HG03354 (cell line): Measurements from ENCODE around the gene FAM53C.
"Not testable (repeated sequence)": the region's sequence is repeated elsewhere in the genome, so short reads cannot be mapped to it uniquely, and the experiment has no call there.

Experiments used
- ATAC-seq: cut with Tn5 transposase; IDR thresholded peaks from one replicate; pipeline ENCODE4 v1.9.1; 2021; ENCODE audit warnings: mild to moderate bottlenecking; ENCODE audit not compliant: unreplicated experiment, poor library complexity, severe bottlenecking

FAM53C gene

DNA sequence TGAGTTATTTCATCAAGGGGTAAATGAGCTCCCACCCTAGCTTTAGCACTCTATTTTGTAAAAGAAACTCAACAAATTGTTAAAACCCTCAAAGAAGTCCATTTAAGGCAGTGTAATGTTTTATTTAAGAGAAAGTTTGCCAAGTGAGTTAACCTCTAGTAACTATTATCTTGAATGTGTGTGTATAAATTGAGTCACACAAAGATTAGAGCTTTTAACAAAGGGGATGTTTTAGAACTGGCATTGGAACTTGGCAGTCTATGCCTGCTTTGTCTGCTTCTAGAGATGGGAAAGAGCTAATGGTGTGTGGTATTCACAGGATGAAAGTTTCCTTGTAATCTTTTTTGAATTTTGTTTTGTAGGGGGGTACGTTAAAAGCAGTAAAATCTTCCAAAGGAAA is 47.6 kb downstream of the FAM53C start:
- ATAC-seq: no peak

- ATAC-seq: no peak
Observed at GRCh38 chr5:138386290-138386689, 48.2 kb downstream of the FAM53C start.

GRCh38 chr5:138389332-138389731 is 51.3 kb downstream of the FAM53C start:
- ATAC-seq: no peak

DNA sequence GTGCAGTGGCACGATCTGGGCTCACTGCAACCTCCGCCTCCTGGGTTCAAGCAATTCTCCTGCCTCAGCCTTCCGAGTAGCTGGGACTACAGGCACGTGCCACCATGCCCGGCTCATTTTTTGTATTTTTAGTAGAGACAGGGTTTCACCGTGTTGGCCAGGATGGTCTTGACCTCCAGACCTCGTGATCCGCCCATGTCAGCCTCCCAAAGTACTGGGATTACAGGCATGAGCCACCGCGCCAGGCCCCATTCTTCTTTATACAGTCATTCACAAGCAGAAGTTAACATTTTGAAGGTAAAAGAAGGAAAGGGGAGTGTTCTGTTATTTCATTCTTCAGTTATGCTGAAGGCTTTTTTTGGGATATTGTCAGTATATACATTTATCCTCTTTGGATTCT is 51.8 kb downstream of the FAM53C start:
- not testable (repeated sequence) for ATAC-seq

DNA sequence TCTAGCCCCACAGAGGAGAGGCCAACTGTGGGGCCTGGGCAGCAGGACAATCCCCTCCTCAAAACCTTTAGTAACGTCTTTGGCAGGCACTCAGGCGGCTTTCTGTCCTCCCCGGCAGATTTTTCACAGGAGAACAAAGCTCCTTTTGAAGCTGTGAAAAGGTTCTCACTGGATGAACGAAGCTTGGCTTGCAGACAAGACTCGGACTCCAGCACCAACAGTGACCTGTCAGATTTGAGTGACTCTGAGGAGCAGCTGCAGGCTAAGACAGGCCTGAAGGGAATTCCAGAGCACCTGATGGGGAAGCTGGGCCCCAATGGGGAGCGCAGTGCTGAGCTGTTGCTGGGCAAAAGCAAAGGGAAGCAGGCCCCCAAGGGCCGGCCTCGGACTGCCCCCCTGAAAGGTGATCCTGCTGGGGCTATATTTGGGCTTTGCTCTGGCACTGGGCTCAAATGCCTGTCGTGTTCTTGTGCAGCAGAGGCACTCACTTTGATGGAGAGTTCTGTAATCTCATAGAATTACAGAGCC is 53.9 kb downstream of the FAM53C start:
- no peak for ATAC-seq
